Hepatocyte (in vitro differentiated cells): ENCODE measurements around the gene ATP5F1D. TPM values are rescaled to one million over a fixed set of nuclear protein-coding genes. Genes with fewer than 3 reads are reported as not detected.
"Not testable (repeated sequence)": the region's sequence is repeated elsewhere in the genome, so short reads cannot be mapped to it uniquely, and the experiment has no call there.

Source experiments
- DNase-seq: peaks from one replicate; pipeline ENCODE4 v3.0.0-alpha.2; 2016; ENCODE audit warnings: low spot score
- H2AFZ ChIP-seq: fragments of 200-600 bp; sonication (generic); 2 replicates; pipeline ENCODE4 v1.6.0; 2016; ENCODE audit warnings: antibody characterized with exemption, mild to moderate bottlenecking
- H3K27ac ChIP-seq: fragments of 200-600 bp; sonication (generic); 2 replicates; pipeline ENCODE4 v1.5.1; 2016; ENCODE audit warnings: mild to moderate bottlenecking
- H3K27me3 ChIP-seq: fragments of 200-600 bp; sonication (generic); 2 replicates; pipeline ENCODE4 v1.6.1; 2016
- H3K36me3 ChIP-seq: fragments of 200-600 bp; sonication (generic); replicated peaks from 2 replicates; pipeline ENCODE4 v1.5.1; 2016; ENCODE audit warnings: low read depth; ENCODE audit not compliant: insufficient read depth
- H3K4me1 ChIP-seq: fragments of 200-600 bp; sonication (generic); 2 replicates; pipeline ENCODE4 v1.5.1; 2016; ENCODE audit warnings: mild to moderate bottlenecking, moderate library complexity; ENCODE audit not compliant: insufficient read depth
- H3K4me2 ChIP-seq: fragments of 200-600 bp; sonication (generic); 2 replicates; pipeline ENCODE4 v1.6.0; 2016
- H3K4me3 ChIP-seq: fragments of 200-600 bp; sonication (generic); 2 replicates; pipeline ENCODE4 v1.5.1; 2016; ENCODE audit warnings: mild to moderate bottlenecking
- H3K79me2 ChIP-seq: fragments of 200-600 bp; sonication (generic); 2 replicates; pipeline ENCODE4 v1.6.0; 2017; ENCODE audit warnings: mild to moderate bottlenecking
- H3K9me2 ChIP-seq: fragments of 200-600 bp; sonication (generic); replicated peaks from 2 replicates; pipeline ENCODE4 v1.6.0; 2017; ENCODE audit warnings: mild to moderate bottlenecking; ENCODE audit not compliant: insufficient read depth
- H3K9me3 ChIP-seq: fragments of 200-600 bp; sonication (generic); 2 replicates; pipeline ENCODE4 v1.5.1; 2016; ENCODE audit warnings: low read depth, mild to moderate bottlenecking
- H4K20me1 ChIP-seq: fragments of 200-600 bp; sonication (generic); 2 replicates; pipeline ENCODE4 v1.6.0; 2016; ENCODE audit warnings: mild to moderate bottlenecking; ENCODE audit not compliant: insufficient read depth, poor library complexity, severe bottlenecking
- EZH2 ChIP-seq: fragments of 200-600 bp; sonication (generic); IDR thresholded peaks from 2 replicates; pipeline ENCODE4 v1.6.1; 2016; ENCODE audit warnings: antibody characterized with exemption, mild to moderate bottlenecking, borderline replicate concordance
- EZH2phosphoT487 ChIP-seq: fragments of 200-600 bp; sonication (generic); IDR thresholded peaks from one replicate; pipeline ENCODE4 v1.6.1; 2018; ENCODE audit warnings: antibody characterized with exemption, mild to moderate bottlenecking, low read depth, moderate library complexity; ENCODE audit not compliant: unreplicated experiment, severe bottlenecking
- WGBS: methylation state at CpG from one replicate; pipeline ENCODE4 v1.1.6; 2016; ENCODE audit warnings: low lambda C conversion rate; ENCODE audit errors: missing lambda C conversion rate; 5-methylcytosine and 5-hydroxymethylcytosine counted together
- polyA plus RNA-seq: library from polyadenylated mRNA; unstranded; fragments of >200 nt; fragmentation: Nextera tagmentation; extraction: Ambion mirVana; gene quantifications from 2 replicates; pipeline ENCODE4 v1.2.1, GENCODE V29; 2016
- total RNA-seq: library from RNA; depleted of rRNA; stranded (reverse); fragments of >200 nt; gene quantifications from 2 replicates; pipeline ENCODE4 v1.2.3, GENCODE V29; 2014
- TF ChIP-seq, protein P1 (sequence below): fragments of 200-600 bp; sonication (generic); IDR thresholded peaks from 2 replicates; pipeline ENCODE4 v1.5.1; 2016; ENCODE audit warnings: antibody characterized with exemption, mild to moderate bottlenecking; ENCODE audit not compliant: poor library complexity

Gene ATP5F1D
- total and polyA plus RNA-seq, 2 experiments from 2014 or later, result 54.0 to 291 TPM

GRCh38 chr19:1205114-1206099, 36.1 kb upstream of the ATP5F1D start, which contains the start of gene STK11:
Gene STK11, plus strand, starts transcription at chr19:1205778. Its CDS starts 1,136 bp downstream, at chr19:1206914.
- 13% methylated on average over 24 of the region's 114 CpGs for WGBS
- H3K9me3 ChIP-seq, result no peaks in the 10 kb centered on the region
- no peaks in the 10 kb centered on the region for H3K9me2 ChIP-seq
- no peaks in the 10 kb centered on the region for H3K36me3 ChIP-seq
- H3K27ac ChIP-seq, result peak within 1 kb of the TSS; percentile 87
- peak within 1 kb of the TSS; percentile 87 for H3K4me3 ChIP-seq
- H3K4me2 ChIP-seq, result peak within 1 kb of the TSS; percentile 91
- H3K27me3 ChIP-seq, result no peaks in the 10 kb centered on the region
- H2AFZ ChIP-seq, result peak within 1 kb of the TSS; percentile 16
- peak; percentile 99 for DNase-seq
- H3K4me1 ChIP-seq, result peaks cover 23% of the 10 kb centered on the region
- H3K79me2 ChIP-seq, result peaks cover 42% of the 10 kb centered on the region
- peaks cover 42% of the 10 kb centered on the region for H4K20me1 ChIP-seq
- no peak for TF ChIP-seq EZH2phosphoT487
- TF ChIP-seq, protein P1, sequence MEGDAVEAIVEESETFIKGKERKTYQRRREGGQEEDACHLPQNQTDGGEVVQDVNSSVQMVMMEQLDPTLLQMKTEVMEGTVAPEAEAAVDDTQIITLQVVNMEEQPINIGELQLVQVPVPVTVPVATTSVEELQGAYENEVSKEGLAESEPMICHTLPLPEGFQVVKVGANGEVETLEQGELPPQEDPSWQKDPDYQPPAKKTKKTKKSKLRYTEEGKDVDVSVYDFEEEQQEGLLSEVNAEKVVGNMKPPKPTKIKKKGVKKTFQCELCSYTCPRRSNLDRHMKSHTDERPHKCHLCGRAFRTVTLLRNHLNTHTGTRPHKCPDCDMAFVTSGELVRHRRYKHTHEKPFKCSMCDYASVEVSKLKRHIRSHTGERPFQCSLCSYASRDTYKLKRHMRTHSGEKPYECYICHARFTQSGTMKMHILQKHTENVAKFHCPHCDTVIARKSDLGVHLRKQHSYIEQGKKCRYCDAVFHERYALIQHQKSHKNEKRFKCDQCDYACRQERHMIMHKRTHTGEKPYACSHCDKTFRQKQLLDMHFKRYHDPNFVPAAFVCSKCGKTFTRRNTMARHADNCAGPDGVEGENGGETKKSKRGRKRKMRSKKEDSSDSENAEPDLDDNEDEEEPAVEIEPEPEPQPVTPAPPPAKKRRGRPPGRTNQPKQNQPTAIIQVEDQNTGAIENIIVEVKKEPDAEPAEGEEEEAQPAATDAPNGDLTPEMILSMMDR, result no peak
- TF ChIP-seq EZH2, result no peak

- no peaks in the 10 kb centered on the region for H3K36me3 ChIP-seq
- H3K4me3 ChIP-seq, result peak overlapping the region; percentile 87
- H3K9me2 ChIP-seq, result no peaks in the 10 kb centered on the region
- 3% methylated on average over 40 of the region's 78 CpGs for WGBS
- peak; percentile 31 for DNase-seq
- H4K20me1 ChIP-seq, result peaks cover 45% of the 10 kb centered on the region
- peak overlapping the region; percentile 80 for H3K27ac ChIP-seq
- H3K9me3 ChIP-seq, result no peaks in the 10 kb centered on the region
- no peak overlapping the region for H2AFZ ChIP-seq
- TF ChIP-seq, protein P1, result no peak
- TF ChIP-seq EZH2phosphoT487 (no peak), EZH2 (no peak)
- H3K4me1 ChIP-seq, result peaks cover 23% of the 10 kb centered on the region
- peaks cover 51% of the 10 kb centered on the region for H3K79me2 ChIP-seq
- peak overlapping the region; percentile 91 for H3K4me2 ChIP-seq
- H3K27me3 ChIP-seq, result no peaks in the 10 kb centered on the region
Measured at GRCh38 chr19:1206150-1206863, 35.2 kb upstream of the ATP5F1D start.

DNA sequence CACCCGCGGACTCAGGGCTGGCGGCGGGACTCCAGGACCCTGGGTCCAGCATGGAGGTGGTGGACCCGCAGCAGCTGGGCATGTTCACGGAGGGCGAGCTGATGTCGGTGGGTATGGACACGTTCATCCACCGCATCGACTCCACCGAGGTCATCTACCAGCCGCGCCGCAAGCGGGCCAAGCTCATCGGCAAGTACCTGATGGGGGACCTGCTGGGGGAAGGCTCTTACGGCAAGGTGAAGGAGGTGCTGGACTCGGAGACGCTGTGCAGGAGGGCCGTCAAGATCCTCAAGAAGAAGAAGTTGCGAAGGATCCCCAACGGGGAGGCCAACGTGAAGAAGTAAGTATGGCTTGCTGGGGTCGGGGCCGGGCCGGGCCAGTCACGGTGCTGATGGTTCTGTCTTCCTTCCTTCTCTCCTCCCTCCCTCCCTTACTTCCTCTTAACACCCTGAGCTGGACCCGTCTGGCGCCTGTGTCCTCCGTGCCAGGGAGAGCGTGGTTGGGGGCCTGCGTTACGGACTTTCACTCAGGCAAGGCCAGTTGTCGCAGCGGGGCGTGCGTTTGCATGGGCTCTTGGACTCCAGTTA, 34.6 kb upstream of the ATP5F1D start:
- WGBS, result 4% methylated on average over 36 of the region's 38 CpGs
- no peaks in the 10 kb centered on the region for H3K36me3 ChIP-seq
- DNase-seq, result peak; percentile 29
- H4K20me1 ChIP-seq, result peaks cover 50% of the 10 kb centered on the region
- peaks cover 57% of the 10 kb centered on the region for H3K79me2 ChIP-seq
- no peak for TF ChIP-seq EZH2phosphoT487
- TF ChIP-seq EZH2, result no peak
- TF ChIP-seq, protein P1, result no peak
- peak overlapping the region; percentile 87 for H3K4me3 ChIP-seq
- no peaks in the 10 kb centered on the region for H3K9me2 ChIP-seq
- no peaks in the 10 kb centered on the region for H3K27me3 ChIP-seq
- H3K9me3 ChIP-seq, result no peaks in the 10 kb centered on the region
- H2AFZ ChIP-seq, result no peak overlapping the region
- peak overlapping the region; percentile 91 for H3K4me2 ChIP-seq
- peaks cover 23% of the 10 kb centered on the region for H3K4me1 ChIP-seq
- H3K27ac ChIP-seq, result peak overlapping the region; percentile 80

GRCh38 chr19:1208830-1209229, 32.7 kb upstream of the ATP5F1D start:
- H3K9me3 ChIP-seq, H3K36me3 ChIP-seq, H3K4me3 ChIP-seq, H3K9me2 ChIP-seq, H3K27me3 ChIP-seq, H2AFZ ChIP-seq: not testable (repeated sequence)
- H3K4me1 ChIP-seq, result peaks cover 21% of the 10 kb centered on the region
- H4K20me1 ChIP-seq, result peaks cover 57% of the 10 kb centered on the region
- peak overlapping the region; percentile 80 for H3K27ac ChIP-seq
- peaks cover 75% of the 10 kb centered on the region for H3K79me2 ChIP-seq
- peak; percentile 68 for DNase-seq
- peak overlapping the region; percentile 91 for H3K4me2 ChIP-seq
- WGBS, result 71% methylated on average over 10 of the region's 10 CpGs
